GM10266 (cell line): Measurements from ENCODE around the gene SLC9A3.

Experiments
- DNase-seq: peaks from one replicate; pipeline ENCODE4 v3.0.0; 2012; ENCODE audit errors: extremely low spot score
- TF ChIP-seq, protein P1 (sequence below): IDR thresholded peaks from 2 replicates; pipeline ENCODE4 v1.5.1; 2012; ENCODE audit warnings: mild to moderate bottlenecking, low read depth; ENCODE audit not compliant: control insufficient read depth, insufficient read depth; ENCODE audit errors: missing control alignments

The SLC9A3 gene

DNA sequence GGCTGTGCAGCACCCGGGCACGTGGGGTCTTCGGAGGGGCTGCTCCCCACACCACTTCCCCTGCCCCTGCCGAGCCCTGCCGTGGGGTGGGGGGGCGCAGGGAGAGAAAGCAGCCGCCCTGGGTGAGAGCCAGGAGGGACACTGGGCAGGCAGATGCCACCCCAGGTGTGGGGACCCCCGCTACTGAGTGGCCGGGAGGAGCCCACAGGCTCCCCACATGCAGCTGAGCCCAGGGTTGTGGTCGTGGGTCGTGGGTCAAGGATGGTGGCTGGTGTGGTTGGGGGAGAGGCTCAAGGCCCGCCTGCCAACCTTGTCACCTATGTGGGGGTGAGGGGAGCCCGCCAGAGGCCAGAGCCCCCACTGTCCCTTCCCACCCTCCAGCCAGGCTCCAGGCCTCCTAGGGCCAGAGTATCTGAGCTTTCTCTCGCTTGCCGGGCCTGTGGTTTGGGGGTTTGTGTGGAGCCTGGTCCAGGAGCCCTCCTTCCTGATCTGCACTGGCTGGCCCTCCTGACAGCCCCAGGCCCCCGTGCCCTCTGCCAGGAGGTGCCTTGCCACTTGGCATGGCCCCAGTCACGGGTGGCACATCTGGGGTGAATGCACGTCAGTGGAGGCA lies 45.8 kb downstream of the SLC9A3 start:
- TF ChIP-seq, protein P1, sequence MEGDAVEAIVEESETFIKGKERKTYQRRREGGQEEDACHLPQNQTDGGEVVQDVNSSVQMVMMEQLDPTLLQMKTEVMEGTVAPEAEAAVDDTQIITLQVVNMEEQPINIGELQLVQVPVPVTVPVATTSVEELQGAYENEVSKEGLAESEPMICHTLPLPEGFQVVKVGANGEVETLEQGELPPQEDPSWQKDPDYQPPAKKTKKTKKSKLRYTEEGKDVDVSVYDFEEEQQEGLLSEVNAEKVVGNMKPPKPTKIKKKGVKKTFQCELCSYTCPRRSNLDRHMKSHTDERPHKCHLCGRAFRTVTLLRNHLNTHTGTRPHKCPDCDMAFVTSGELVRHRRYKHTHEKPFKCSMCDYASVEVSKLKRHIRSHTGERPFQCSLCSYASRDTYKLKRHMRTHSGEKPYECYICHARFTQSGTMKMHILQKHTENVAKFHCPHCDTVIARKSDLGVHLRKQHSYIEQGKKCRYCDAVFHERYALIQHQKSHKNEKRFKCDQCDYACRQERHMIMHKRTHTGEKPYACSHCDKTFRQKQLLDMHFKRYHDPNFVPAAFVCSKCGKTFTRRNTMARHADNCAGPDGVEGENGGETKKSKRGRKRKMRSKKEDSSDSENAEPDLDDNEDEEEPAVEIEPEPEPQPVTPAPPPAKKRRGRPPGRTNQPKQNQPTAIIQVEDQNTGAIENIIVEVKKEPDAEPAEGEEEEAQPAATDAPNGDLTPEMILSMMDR = no peak
- DNase-seq = no peak

DNA sequence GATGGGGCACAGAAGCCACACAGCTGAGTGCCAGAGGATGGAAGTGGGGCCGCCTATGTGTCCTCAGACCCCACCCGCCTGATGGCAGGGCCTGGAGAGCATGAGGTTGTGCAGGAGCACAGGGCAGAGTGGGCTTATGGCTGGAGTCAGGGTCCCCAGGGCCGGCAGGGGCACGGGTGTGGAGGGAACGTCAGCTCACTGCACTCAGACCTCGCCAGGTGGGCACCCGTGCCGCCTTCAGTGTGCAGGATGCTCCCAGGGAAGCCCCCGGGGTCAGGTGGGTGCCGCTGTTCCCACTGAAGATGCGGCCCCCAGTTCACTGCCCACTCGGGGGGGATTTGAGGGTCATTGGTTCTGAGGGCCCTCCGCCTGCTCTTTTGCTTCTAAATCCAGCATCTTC lies 46.4 kb downstream of the SLC9A3 start:
- DNase-seq = no peak
- TF ChIP-seq, protein P1 = no peak

DNA sequence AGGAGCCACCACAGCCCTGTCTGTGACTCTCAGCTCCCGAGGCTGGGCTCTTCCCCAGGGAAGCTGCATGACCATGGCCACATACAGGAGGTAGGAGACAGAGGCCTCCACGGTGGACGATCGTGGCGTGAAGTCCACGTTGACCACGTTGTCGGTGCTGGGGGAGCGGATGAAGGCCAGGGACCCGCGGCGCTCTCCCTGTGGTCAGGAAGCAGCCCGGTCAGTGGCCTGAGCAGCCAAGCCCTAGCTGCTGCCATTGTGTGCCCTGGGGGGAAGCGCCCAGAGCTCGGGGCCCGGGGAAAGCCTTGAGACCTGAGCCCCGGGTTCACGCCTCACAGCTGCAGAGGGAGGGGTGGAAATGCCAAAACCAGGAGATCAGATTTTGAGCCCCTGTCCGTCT lies 47.0 kb downstream of the SLC9A3 start:
- TF ChIP-seq, protein P1 = no peak

DNA sequence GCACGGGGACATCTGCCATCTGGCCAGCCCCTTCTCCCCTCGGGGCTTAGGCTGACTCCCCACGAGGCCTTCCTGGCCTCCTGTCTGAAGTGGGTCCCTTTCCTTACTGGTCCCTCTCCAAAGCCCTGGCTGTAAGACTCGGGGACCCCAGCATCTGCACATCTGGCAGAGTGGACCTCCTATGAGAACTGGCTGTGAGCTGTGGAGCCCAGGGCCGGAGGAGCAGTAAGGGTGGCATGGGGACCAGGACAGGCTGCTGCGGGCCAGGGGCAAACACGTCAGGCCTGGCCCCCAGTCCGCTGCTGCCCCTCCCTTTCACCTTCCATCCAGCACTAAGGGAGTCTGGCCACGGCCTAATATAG lies 47.5 kb downstream of the SLC9A3 start:
- TF ChIP-seq, protein P1 = no peak
- no peak for DNase-seq

More for the DNA sequence above, 47.0 kb downstream of the SLC9A3 start:
- no peak for DNase-seq

DNA sequence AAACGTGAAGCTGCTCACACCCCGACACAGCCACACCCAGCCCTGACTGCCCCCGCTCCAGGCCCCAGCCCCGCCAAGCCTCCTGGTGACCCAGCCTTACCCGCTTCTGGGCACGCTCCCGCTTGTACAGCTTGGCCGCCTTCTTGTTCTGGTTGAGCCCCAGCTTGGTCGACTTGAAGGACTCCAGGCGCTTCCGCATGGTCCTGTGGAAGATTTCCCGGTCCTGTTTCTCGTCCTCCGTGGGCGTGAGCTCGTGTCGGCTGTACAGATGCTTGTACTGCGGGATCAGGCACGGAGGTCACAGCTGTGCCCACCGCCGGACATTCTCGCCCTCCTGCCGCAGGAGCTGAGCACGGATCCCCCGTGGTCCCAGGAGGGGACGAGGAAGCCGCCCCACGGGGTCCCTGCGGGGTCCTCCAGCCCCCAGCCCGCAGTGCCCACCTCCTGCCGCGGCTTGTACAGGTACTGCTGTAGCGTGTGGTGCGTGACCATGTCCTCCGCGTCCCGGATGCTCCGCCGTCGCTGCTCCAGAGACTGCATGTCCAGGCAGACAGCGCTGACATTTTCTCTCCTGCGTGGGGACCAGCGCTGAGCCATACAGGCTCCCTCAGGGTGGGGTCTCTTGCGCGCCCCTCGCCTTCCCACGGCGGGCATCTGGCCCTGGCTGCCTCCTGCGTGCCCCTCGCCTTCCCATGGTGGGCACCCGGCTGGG lies 48.0 kb downstream of the SLC9A3 start:
- no peak for DNase-seq
- TF ChIP-seq, protein P1 = no peak

DNA sequence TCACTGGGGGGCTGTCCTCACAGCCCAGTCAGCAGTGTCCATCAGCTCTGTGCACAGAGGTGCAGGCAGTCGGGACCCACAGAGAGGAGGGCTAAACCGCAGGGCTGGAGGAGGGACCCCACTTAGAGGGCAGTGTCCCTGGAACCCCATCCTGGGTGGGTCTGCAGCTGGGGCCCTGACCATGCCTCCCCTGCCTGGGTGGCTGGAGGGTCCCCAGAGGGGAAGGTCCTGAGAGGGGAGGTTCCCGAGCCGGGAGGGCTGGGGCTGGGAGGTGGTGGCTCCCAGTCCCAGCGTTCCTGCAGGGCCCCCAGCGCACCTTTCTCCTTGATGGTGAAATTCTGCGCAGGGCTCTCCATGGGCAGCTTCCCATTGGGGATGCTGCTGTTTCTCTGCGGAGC lies 48.5 kb downstream of the SLC9A3 start:
- TF ChIP-seq, protein P1 = no peak
- DNase-seq = no peak
